Endothelial cell of umbilical vein (primary cell): ENCODE results near the gene KLF3. TPM values are rescaled to one million over a fixed set of nuclear protein-coding genes. Genes with fewer than 3 reads are reported as not detected.
A peak's percentile ranks its signal among the peaks of the same experiment; 100 is the strongest.

Source experiments
- BruUV-seq: library from RNA; stranded (reverse); fragments of 400-500 nt; replicated peaks from 2 replicates; lab custom pipeline; 2021; lab: Mats Ljungman, UMichigan
- CTCF ChIA-PET: fragments of 300-600, 350-600 bp; sonication (Branson Sonifier 250); formaldehyde crosslinking; loops from one replicate; lab custom pipeline; 2021; ENCODE audit warnings: antibody characterized with exemption, inconsistent platforms; lab: Charles Lee
- POLR2A ChIA-PET: fragments of 300-600, 350-600 bp; sonication (Branson Sonifier 250); formaldehyde crosslinking; loops from one replicate; lab custom pipeline; 2021; ENCODE audit warnings: antibody characterized with exemption, inconsistent platforms; lab: Charles Lee
- DNase-seq: peaks from one replicate; pipeline ENCODE4 v3.0.0-alpha.2; 2011; ENCODE audit warnings: low read depth, low spot score
- FAIRE-seq: peaks from 2 replicates; lab custom pipeline; 2011; peaks lifted over from hg19 to GRCh38; lab: Jason Lieb, UNC
- H2AFZ ChIP-seq: 2 replicates; pipeline ENCODE4 v1.6.0; 2012; ENCODE audit warnings: low read depth, low read length, control low read depth, inconsistent platforms
- H3K27ac ChIP-seq: 2 replicates; pipeline ENCODE4 v1.5.1; 2011; ENCODE audit warnings: low read depth, mild to moderate bottlenecking, control low read depth, low read length, moderate library complexity; ENCODE audit not compliant: insufficient read depth
- H3K27me3 ChIP-seq, 2 experiments: 2 replicates each; pipeline versions ENCODE4 v1.6.0 to v1.6.1; 2011; ENCODE audit warnings: low read length in 2 of 2, mixed read lengths in 1 of 2; ENCODE audit not compliant: control insufficient read depth in 2 of 2, insufficient read depth in 2 of 2
- H3K36me3 ChIP-seq, 2 experiments: 2 replicates in 1 of 2; 3 replicates in 1 of 2; pipeline ENCODE4 v1.5.1; 2011; ENCODE audit warnings: low read length in 2 of 2, mild to moderate bottlenecking in 1 of 2, moderate library complexity in 1 of 2; ENCODE audit not compliant: control insufficient read depth in 2 of 2, insufficient read depth in 2 of 2; ENCODE audit errors: extremely low read depth in 1 of 2
- H3K4me1 ChIP-seq: 3 replicates; pipeline ENCODE4 v1.5.1; 2011; ENCODE audit warnings: mild to moderate bottlenecking, low read length; ENCODE audit not compliant: control insufficient read depth, insufficient read depth; ENCODE audit errors: extremely low read depth
- H3K4me2 ChIP-seq: 2 replicates; pipeline ENCODE4 v1.6.1; 2011; ENCODE audit warnings: low read length, control low read depth, mixed read lengths; ENCODE audit not compliant: insufficient read depth
- H3K4me3 ChIP-seq, 3 experiments: fragments of 200-600 bp in 1 of 3; sonication (generic), shearing (Covaris generic) in 1 of 3; replicated peaks in 1 of 3; 2 replicates each; pipeline ENCODE4 v1.5.1; 2011 to 2016; ENCODE audit warnings: control low read depth in 3 of 3, low read length in 3 of 3, mild to moderate bottlenecking in 2 of 3, inconsistent platforms in 1 of 3, low read depth in 1 of 3, moderate library complexity in 1 of 3; ENCODE audit not compliant: insufficient read depth in 1 of 3
- H3K79me2 ChIP-seq: 2 replicates; pipeline ENCODE4 v1.6.0; 2012; ENCODE audit warnings: low read length, inconsistent platforms; ENCODE audit not compliant: control insufficient read depth, insufficient read depth
- H3K9ac ChIP-seq: replicated peaks from 2 replicates; pipeline ENCODE3; 2011; ENCODE audit warnings: low read length, control low read depth; ENCODE audit not compliant: insufficient read depth; ENCODE audit errors: extremely low read depth
- H3K9me1 ChIP-seq: replicated peaks from 3 replicates; pipeline ENCODE4 v1.6.0; 2011; ENCODE audit warnings: mild to moderate bottlenecking, low read length; ENCODE audit not compliant: control insufficient read depth, insufficient read depth; ENCODE audit errors: extremely low read depth
- H3K9me3 ChIP-seq: replicated peaks from 2 replicates; pipeline ENCODE4 v1.5.1; 2012; ENCODE audit warnings: low read length, inconsistent platforms; ENCODE audit not compliant: control insufficient read depth, insufficient read depth
- H4K20me1 ChIP-seq: replicated peaks from 2 replicates; pipeline ENCODE3; 2011; ENCODE audit warnings: mild to moderate bottlenecking, low read length; ENCODE audit not compliant: control insufficient read depth, insufficient read depth; ENCODE audit errors: extremely low read depth
- JUN ChIP-seq: IDR thresholded peaks from 2 replicates; pipeline ENCODE4 v1.6.1; 2011; ENCODE audit warnings: borderline replicate concordance, low read depth; ENCODE audit not compliant: insufficient read length, insufficient read depth
- POLR2AphosphoS5 ChIP-seq: IDR thresholded peaks from 2 replicates; pipeline ENCODE4 v1.6.1; 2012; ENCODE audit warnings: low read depth, mild to moderate bottlenecking, control low read depth, low read length, moderate library complexity; ENCODE audit not compliant: insufficient read depth
- dilution Hi-C: fragments of 300-500 bp; cut with MboI; formaldehyde crosslinking; loops from one replicate; pipeline ENCODE4 v1.15.0; 2019; ENCODE audit warnings: low sequenced_read_pairs; ENCODE audit not compliant: extremely low pct_ligation_motif_present
- intact Hi-C: fragments of 100-400 bp; cut with micrococcal nuclease; formaldehyde crosslinking; loops from one replicate; pipeline ENCODE4 v1.10.0; 2022
- polyA plus RNA-seq, 4 experiments: library from polyadenylated mRNA; depleted of rRNA in 3 of 4; stranded (reverse) in 3 of 4; unstranded in 1 of 4; fragments of >200 nt; gene quantifications; 2 replicates each; pipeline versions ENCODE4 v1.2.1 to v1.2.3, GENCODE V29; 2011 to 2012; ENCODE audit warnings: missing spikeins in 1 of 4
- total RNA-seq: library from RNA; stranded (reverse); gene quantifications from 2 replicates; pipeline ENCODE4 v1.2.3, GENCODE V29; 2021
- TF ChIP-seq, protein P1 (sequence below), 2 donors: IDR thresholded peaks; 1 replicate in 1 of 2; 2 replicates in 1 of 2; pipeline ENCODE4 v1.5.1; 2011; ENCODE audit warnings: low read length in 2 of 2, mild to moderate bottlenecking in 2 of 2, moderate library complexity in 2 of 2, control low read depth in 1 of 2, inconsistent platforms in 1 of 2, low read depth in 1 of 2; ENCODE audit not compliant: insufficient read depth in 1 of 2; ENCODE audit errors: extremely low read depth in 1 of 2

The KLF3 gene
- total and polyA plus RNA-seq, 2 donors (not counting 3 experiments of a cell fraction or from before 2014, with no cell fraction given) = 27.7 to 50.5 TPM

DNA sequence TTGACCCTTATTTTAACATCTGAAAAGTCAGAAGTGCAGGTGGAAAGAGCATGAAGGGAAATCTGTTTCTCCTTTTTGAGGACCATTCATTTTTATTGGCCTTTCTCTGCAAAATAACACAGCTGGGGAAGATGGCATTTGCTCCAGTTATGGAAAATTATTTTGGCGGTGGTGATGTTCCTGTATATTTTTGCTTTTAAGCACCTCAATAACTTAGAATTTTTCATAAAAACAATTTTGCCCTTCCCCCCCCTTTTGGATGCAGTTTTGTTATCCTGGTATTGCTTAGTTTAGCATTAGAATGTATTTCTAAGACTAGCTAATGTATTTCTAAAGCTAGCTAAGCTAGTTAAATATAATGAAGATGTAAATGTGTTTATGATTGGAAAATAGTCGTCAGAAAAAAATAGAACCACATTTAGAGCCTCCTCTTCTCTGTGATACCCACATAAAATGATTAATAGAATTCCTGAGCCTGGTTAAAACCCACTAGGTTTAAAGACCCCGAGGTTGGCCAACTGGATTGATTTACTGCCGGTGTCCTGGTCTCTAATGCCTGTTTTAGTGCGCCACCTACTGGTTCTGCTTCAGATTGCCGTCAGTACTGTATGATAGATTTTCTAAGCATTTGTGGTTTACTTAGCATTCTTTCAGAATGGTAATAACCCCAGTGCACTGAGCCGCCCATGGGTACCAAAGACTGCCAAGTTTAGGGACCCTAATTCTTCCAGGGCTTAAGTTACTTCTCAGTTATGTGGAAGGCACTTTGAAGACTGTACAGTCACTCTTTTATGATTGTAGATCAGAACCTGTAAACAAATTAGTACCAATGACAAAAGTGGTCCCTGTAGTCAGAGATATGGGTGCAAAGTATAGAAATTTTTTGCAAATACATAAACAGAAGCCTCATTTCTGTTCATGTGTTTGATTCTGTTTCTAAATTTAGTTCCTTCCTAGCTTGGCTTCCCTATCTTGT is 11.4 kb downstream of the KLF3 start:
- FAIRE-seq = peak; percentile 86

More for the DNA sequence above, 11.4 kb downstream of the KLF3 start:
- intact Hi-C loops (loop anchor here (1.0 kb wide), 5 partner anchors 11 to 613 kb away; partner anchors contain the start of gene KLF3), dilution Hi-C loops (no loop called here)
- H3K9me3 ChIP-seq = no peaks in the 10 kb centered on the region
- no peaks in the 10 kb centered on the region for H3K27me3 ChIP-seq
- H3K4me1 ChIP-seq = peaks cover 64% of the 10 kb centered on the region
- H3K27ac ChIP-seq = no peak overlapping the region
- ChIA-PET POLR2A (interaction anchor here (1.2 kb wide), 1 partner anchor 8 kb away, joined by 6 read pairs; no protein-coding TSS in a partner anchor), CTCF (interaction anchor here (0.6 to 6.0 kb wide), 24 partner anchors 9 to 614 kb away, joined by 3 to 133 read pairs (median 4); no protein-coding TSS in a partner anchor)
- peak; percentile 86 for DNase-seq
- H3K36me3 ChIP-seq = peaks cover 0 to 3% of the 10 kb centered on the region in 2 experiments
- H3K4me3 ChIP-seq = no peak overlapping the region
- no peaks in the 10 kb centered on the region for H3K9me1 ChIP-seq
- no peak overlapping the region for H2AFZ ChIP-seq
- H3K79me2 ChIP-seq = peaks cover 98% of the 10 kb centered on the region
- no peak overlapping the region for H3K9ac ChIP-seq
- no TSS peak for BruUV-seq
- H3K4me2 ChIP-seq = peak overlapping the region; percentile 1
- TF ChIP-seq POLR2AphosphoS5 (no peak), JUN (no peak)
- TF ChIP-seq, protein P1, sequence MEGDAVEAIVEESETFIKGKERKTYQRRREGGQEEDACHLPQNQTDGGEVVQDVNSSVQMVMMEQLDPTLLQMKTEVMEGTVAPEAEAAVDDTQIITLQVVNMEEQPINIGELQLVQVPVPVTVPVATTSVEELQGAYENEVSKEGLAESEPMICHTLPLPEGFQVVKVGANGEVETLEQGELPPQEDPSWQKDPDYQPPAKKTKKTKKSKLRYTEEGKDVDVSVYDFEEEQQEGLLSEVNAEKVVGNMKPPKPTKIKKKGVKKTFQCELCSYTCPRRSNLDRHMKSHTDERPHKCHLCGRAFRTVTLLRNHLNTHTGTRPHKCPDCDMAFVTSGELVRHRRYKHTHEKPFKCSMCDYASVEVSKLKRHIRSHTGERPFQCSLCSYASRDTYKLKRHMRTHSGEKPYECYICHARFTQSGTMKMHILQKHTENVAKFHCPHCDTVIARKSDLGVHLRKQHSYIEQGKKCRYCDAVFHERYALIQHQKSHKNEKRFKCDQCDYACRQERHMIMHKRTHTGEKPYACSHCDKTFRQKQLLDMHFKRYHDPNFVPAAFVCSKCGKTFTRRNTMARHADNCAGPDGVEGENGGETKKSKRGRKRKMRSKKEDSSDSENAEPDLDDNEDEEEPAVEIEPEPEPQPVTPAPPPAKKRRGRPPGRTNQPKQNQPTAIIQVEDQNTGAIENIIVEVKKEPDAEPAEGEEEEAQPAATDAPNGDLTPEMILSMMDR (IDR thresholded peaks at IDR 0.05; ENCODE audit: extremely low read depth in 1 of 2, insufficient read depth in 1 of 2, low read depth in 1 of 2, low read length in 2 of 2) = peak; percentile 75 to 88
- H4K20me1 ChIP-seq = peaks cover 9% of the 10 kb centered on the region
